ENCODE measurements around the gene FKRP. TPM values are rescaled to one million over a fixed set of nuclear protein-coding genes. Genes with fewer than 3 reads are reported as not detected.
"Not testable (repeated sequence)": the region's sequence is repeated elsewhere in the genome, so short reads cannot be mapped to it uniquely, and the experiment has no call there.

The FKRP gene
- total RNA-seq, 1 experiment from 2014 or later = 18.4 TPM

DNA sequence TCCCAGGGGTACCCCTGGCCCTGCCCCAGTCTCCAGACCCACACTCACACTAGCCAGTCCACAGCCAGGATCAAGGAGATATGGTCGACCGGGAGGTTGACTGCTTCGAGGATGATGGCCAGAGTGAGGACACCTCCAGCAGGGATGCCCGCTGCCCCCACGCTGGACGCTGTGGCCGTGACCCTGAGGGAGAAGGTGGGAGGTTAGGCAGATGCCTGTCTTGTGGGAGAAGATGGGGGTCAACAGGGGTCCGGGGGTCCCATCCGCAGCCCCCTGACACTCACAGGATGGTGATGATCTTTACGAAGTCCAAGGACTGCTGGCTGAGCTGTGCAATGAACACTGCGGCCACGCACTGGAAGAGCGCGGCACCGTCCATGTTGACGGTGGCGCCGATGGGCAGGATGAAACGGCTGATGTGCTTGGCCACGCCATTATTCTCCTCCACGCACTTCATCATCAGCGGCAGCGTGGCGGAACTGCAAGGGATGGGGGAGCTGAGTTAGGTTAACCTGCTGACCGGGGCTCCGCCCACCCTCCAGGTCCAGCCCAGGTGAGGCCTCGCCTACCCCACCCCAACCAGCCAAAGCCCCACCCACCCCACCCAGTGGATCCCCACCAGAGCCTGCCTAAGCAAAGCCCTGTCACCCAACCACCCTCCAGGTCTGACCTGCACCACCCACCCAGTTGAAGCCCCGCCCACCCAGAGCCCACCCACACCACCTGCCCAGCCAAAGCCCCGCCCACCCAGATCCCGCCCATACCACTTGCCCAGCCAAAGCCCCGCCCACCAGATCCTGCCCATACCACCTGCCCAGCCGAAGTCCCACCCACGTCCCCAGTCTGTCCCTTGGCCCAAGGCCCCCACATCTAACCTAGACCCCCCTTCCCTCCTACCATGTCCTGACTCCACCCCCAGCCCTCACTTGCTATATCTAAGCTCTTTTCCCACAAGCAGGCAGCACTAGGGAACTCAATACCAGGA is 31.4 kb downstream of the FKRP start:
- DNase-seq = peak; percentile 76
- H3K36me3 ChIP-seq (ENCODE audit: insufficient read depth, low read length) = peaks cover 34% of the 10 kb centered on the region
- H3K9me3 ChIP-seq (ENCODE audit: low read length) = no peaks in the 10 kb centered on the region
- H4K20me1 ChIP-seq (ENCODE audit: insufficient read depth, low read depth, low read length) = peaks cover 13% of the 10 kb centered on the region
- H2AFZ ChIP-seq (ENCODE audit: low read length) = no peak overlapping the region
- H3K79me2 ChIP-seq (ENCODE audit: low read length) = peaks cover 3% of the 10 kb centered on the region; the same call in 1 of the 2 replicates
- H3K9me2 ChIP-seq (replicated peaks; ENCODE audit: insufficient read depth, low read length) = no peaks in the 10 kb centered on the region
- no peaks in the 10 kb centered on the region for H3K27me3 ChIP-seq (ENCODE audit: low read length)
- no peak overlapping the region for H3K4me2 ChIP-seq (ENCODE audit: low read depth, low read length, poor library complexity, severe bottlenecking)
- no peak overlapping the region for H3K27ac ChIP-seq (ENCODE audit: low read length)
- no peaks in the 10 kb centered on the region for H3K4me1 ChIP-seq (ENCODE audit: low read length)
- H3K9ac ChIP-seq (ENCODE audit: low read length) = no peak overlapping the region
- H3K4me3 ChIP-seq (ENCODE audit: low read length) = no peak overlapping the region

DNA sequence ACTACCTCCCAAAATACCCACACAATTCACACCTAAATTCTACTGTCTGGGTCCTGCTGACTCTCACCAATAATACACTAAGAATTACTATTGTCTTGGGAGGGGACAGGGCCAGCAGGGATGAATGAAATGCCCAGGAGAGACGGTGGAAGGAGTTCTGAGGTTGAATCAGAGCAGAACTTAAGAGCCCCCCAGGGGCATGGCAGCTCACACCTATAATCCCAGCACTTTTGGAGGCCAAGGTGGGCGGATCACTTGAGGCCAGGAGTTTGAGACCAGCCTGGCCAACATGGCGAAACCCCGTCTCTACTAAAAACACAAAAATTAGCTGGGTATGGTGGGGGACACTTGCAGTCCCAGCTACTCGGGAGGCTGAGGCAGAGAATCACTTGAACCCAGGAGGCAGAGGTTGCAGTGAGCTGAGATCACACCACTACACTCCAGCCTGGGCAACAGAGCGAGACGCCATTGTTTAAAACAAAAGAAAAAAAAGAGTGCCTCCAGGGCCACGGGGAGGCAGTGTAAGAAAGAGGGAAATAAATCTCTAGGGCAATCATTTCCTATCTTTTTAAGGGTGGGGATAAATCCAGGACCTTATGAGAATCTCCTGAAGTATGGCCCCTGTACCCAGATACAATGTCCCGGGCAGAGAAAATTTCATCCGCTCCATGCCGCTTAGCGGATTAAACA is 32.2 kb downstream of the FKRP start:
- Histone ChIP-seq H3K79me2 (ENCODE audit: low read length) (peaks cover 10% of the 10 kb centered on the region), H3K36me3 (ENCODE audit: insufficient read depth, low read length) (peaks cover 43% of the 10 kb centered on the region), H4K20me1 (ENCODE audit: insufficient read depth, low read depth, low read length) (peaks cover 20% of the 10 kb centered on the region)
- H3K9me2 ChIP-seq (replicated peaks; ENCODE audit: insufficient read depth, low read length); H3K27me3 ChIP-seq (ENCODE audit: low read length); H3K27ac ChIP-seq (ENCODE audit: low read length); H3K4me2 ChIP-seq (ENCODE audit: low read depth, low read length, poor library complexity, severe bottlenecking); H3K9me3 ChIP-seq (ENCODE audit: low read length); H3K9ac ChIP-seq (ENCODE audit: low read length); H2AFZ ChIP-seq (ENCODE audit: low read length); H3K4me3 ChIP-seq (ENCODE audit: low read length); H3K4me1 ChIP-seq (ENCODE audit: low read length): not testable (repeated sequence)
- DNase-seq = peak; percentile 35

DNA sequence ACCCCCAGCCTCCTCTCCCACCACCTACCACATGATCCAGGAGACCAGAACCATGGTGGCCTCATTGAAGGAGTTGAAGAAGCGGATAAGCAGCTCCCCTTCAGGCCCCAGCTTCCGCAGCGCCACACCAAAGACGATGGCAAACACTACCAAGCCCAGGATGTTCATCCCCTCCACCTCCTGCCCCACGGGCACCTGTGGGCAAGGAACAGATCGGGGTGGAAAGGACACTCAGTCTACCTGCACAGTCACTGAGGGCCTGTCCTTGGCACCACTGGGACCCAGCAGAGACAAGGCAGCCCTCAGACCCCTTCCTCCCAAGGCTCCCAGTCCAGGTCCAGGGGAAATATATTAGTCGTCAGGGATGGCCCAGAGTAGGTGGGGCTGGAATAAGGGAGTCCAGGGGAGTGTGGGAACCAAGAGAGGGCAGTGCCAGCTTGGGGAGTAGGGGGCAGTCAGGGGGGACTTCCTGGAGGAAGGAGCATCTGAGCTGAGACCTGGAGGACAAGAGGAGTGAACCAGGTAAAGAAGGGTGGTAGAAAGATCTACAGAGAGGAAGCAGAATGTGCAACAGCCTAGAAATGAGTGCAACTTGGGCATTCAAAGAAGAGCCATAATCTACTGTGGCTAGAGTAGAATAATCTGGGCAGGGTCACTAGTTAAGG is 36.6 kb downstream of the FKRP start:
- Histone ChIP-seq H3K9me2 (replicated peaks; ENCODE audit: insufficient read depth, low read length) (no peaks in the 10 kb centered on the region), H3K27me3 (ENCODE audit: low read length) (no peaks in the 10 kb centered on the region), H3K27ac (ENCODE audit: low read length) (no peak overlapping the region), H3K4me3 (ENCODE audit: low read length) (no peak overlapping the region), H3K4me1 (ENCODE audit: low read length) (peaks cover 25% of the 10 kb centered on the region), H3K4me2 (ENCODE audit: low read depth, low read length, poor library complexity, severe bottlenecking) (no peak overlapping the region), H3K9ac (ENCODE audit: low read length) (no peak overlapping the region; the same call in 1 of the 2 replicates), H3K36me3 (ENCODE audit: insufficient read depth, low read length) (peaks cover 39% of the 10 kb centered on the region), H3K79me2 (ENCODE audit: low read length) (peaks cover 53% of the 10 kb centered on the region), H4K20me1 (ENCODE audit: insufficient read depth, low read depth, low read length) (peaks cover 48% of the 10 kb centered on the region), H3K9me3 (ENCODE audit: low read length) (no peaks in the 10 kb centered on the region), H2AFZ (ENCODE audit: low read length) (no peak overlapping the region)
- no peak for DNase-seq

DNA sequence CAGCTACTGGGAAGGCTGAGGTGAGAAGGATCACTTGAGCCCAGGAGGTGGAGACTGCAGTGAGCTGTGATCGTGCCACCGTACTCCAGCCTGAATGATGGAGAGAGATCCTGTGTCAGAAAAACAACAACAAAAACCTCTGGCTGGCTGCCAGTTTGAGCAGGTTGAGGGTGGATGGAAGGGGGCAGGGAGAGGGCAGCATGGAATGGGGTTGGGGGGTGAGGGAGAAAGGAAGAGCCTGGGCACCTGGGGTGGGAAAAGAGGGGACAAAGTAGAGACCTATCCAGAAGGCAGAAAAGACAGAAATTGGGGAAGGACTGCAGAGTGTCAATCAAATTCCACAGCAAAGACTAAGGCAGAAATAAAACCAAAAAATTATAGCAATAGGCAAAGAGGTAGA is 37.8 kb downstream of the FKRP start:
- H3K9ac ChIP-seq (ENCODE audit: low read length) = peak overlapping the region; percentile 87; the same call in 1 of the 2 replicates
- H4K20me1 ChIP-seq (ENCODE audit: insufficient read depth, low read depth, low read length) = peaks cover 47% of the 10 kb centered on the region
- H2AFZ ChIP-seq (ENCODE audit: low read length) = no peak overlapping the region
- no peaks in the 10 kb centered on the region for H3K9me2 ChIP-seq (replicated peaks; ENCODE audit: insufficient read depth, low read length)
- H3K4me3 ChIP-seq (ENCODE audit: low read length) = peak overlapping the region; percentile 92; the same call in 1 of the 2 replicates
- no peaks in the 10 kb centered on the region for H3K9me3 ChIP-seq (ENCODE audit: low read length)
- peaks cover 35% of the 10 kb centered on the region for H3K36me3 ChIP-seq (ENCODE audit: insufficient read depth, low read length)
- H3K79me2 ChIP-seq (ENCODE audit: low read length) = peaks cover 62% of the 10 kb centered on the region
- H3K27ac ChIP-seq (ENCODE audit: low read length) = peak overlapping the region; percentile 88
- peak; percentile 32 for DNase-seq
- H3K4me1 ChIP-seq (ENCODE audit: low read length) = peaks cover 26% of the 10 kb centered on the region
- no peaks in the 10 kb centered on the region for H3K27me3 ChIP-seq (ENCODE audit: low read length)
- peak overlapping the region; percentile 75 for H3K4me2 ChIP-seq (ENCODE audit: low read depth, low read length, poor library complexity, severe bottlenecking)

DNA sequence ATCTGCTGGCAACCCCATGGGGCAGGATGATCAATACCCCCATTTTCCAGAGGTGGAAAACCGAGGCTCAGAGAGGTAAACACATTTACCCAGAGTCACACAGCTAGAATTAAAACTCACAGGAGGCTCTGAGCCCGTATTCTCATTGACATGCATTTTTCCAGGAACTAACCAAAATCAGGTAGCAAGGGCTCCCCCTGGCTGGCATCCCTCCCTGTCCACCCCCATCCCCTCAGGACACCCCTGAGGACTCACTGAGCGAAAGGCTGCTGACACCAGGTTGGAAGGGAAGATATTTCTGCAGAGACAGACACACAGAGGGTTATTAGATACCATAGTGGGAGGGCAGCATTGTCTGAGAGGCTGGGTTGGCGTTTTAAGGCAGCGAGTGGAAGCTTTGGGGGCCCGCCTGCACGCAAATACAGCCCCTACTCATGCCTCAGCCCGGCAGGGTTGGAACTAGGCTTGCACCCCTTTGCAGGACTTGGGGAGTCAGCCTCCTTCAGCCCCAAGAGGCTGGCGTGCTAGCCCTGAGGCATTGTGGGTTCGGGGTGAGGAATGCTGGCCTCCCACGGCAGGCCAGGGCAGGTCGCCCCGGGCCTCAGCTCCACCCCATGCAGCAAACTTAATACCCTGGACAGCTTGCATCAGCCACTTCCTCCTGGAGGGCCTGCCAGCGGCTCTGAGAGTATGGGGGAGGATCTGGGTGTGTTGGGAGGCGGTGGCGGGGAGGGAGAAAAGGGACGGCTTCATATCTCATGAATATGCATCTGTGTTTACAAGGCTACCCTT is 38.6 kb downstream of the FKRP start:
- no peak overlapping the region for H2AFZ ChIP-seq (ENCODE audit: low read length)
- peaks cover 33% of the 10 kb centered on the region for H3K36me3 ChIP-seq (ENCODE audit: insufficient read depth, low read length)
- peaks cover 28% of the 10 kb centered on the region for H3K4me1 ChIP-seq (ENCODE audit: low read length)
- H4K20me1 ChIP-seq (ENCODE audit: insufficient read depth, low read depth, low read length) = peaks cover 44% of the 10 kb centered on the region
- H3K27me3 ChIP-seq (ENCODE audit: low read length) = no peaks in the 10 kb centered on the region
- H3K79me2 ChIP-seq (ENCODE audit: low read length) = peaks cover 62% of the 10 kb centered on the region
- H3K9ac ChIP-seq (ENCODE audit: low read length) = peak overlapping the region; percentile 87
- H3K27ac ChIP-seq (ENCODE audit: low read length) = peak overlapping the region; percentile 88
- H3K4me2 ChIP-seq (ENCODE audit: low read depth, low read length, poor library complexity, severe bottlenecking) = peak overlapping the region; percentile 75
- no peaks in the 10 kb centered on the region for H3K9me2 ChIP-seq (replicated peaks; ENCODE audit: insufficient read depth, low read length)
- H3K9me3 ChIP-seq (ENCODE audit: low read length) = no peaks in the 10 kb centered on the region
- DNase-seq = peak; percentile 80
- H3K4me3 ChIP-seq (ENCODE audit: low read length) = peak overlapping the region; percentile 92

DNA sequence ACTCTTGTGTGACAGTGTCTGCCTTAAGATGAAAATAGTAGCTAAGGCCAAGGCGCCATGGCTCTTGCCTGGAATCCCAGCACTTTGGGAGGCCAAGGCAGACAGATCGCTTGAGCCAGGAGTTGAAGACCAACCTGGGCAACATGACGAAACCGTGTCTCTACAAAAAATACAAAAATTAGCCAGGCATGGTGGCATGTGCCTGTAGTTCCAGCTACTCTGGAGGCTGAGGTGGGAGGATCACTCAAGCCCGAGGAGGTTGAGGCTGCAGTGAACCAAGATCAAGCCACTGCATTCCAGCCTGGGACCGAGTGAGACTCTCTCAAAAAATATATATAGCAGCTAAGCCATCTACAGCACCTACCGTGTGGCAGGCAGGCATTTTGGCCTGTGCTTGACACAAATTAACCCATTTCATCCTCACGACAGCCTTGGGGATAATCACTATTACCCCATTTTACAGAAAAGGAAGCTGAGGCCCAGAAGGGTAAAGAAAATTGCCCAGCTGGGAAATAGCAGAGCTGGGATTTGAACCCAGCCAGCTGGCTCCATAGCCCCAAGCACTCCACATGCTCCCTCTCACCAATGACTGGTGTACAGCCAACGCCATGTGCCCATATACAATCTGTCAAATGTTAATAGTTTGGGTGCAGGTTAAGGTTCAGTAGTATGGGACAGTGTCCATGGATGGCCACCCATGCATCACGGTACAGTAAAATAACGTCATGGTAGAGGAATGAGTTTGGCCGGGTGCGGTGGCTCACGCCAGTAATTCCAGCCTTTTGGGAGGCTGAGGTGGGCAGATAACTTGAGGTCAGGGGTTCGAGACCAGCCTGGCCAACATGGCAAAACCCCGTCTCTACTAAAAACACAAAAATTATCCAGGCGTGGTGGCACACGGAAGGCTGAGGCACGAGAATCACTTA is 39.5 kb downstream of the FKRP start:
- DNase-seq = peak; percentile 43
- Histone ChIP-seq H3K9me2 (replicated peaks; ENCODE audit: insufficient read depth, low read length) (no peaks in the 10 kb centered on the region), H3K79me2 (ENCODE audit: low read length) (peaks cover 62% of the 10 kb centered on the region), H3K27ac (ENCODE audit: low read length) (peak overlapping the region; percentile 88), H3K4me3 (ENCODE audit: low read length) (peak overlapping the region; percentile 92), H3K4me1 (ENCODE audit: low read length) (peaks cover 28% of the 10 kb centered on the region), H3K36me3 (ENCODE audit: insufficient read depth, low read length) (peaks cover 31% of the 10 kb centered on the region), H3K27me3 (ENCODE audit: low read length) (no peaks in the 10 kb centered on the region), H2AFZ (ENCODE audit: low read length) (no peak overlapping the region), H3K9ac (ENCODE audit: low read length) (peak overlapping the region; percentile 87), H3K9me3 (ENCODE audit: low read length) (no peaks in the 10 kb centered on the region), H3K4me2 (ENCODE audit: low read depth, low read length, poor library complexity, severe bottlenecking) (peak overlapping the region; percentile 75), H4K20me1 (ENCODE audit: insufficient read depth, low read depth, low read length) (peaks cover 44% of the 10 kb centered on the region)

DNA sequence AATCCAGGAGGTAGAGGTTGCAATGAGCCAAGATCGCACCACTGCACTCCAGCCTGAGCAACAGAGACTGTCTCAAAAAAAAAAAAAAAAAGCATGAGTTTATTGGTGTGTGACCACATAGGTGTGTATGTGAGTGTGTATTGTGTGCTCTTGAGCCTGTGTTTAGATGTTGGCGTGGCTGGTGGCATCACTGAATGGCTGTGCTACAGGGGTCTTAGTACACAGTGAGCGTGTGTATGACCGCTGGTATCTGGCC is 40.1 kb downstream of the FKRP start:
- Histone ChIP-seq H3K79me2 (ENCODE audit: low read length) (peaks cover 62% of the 10 kb centered on the region), H3K4me2 (ENCODE audit: low read depth, low read length, poor library complexity, severe bottlenecking) (peak overlapping the region; percentile 75), H4K20me1 (ENCODE audit: insufficient read depth, low read depth, low read length) (peaks cover 44% of the 10 kb centered on the region), H2AFZ (ENCODE audit: low read length) (no peak overlapping the region), H3K9me3 (ENCODE audit: low read length) (no peaks in the 10 kb centered on the region), H3K27me3 (ENCODE audit: low read length) (no peaks in the 10 kb centered on the region), H3K4me3 (ENCODE audit: low read length) (peak overlapping the region; percentile 92), H3K27ac (ENCODE audit: low read length) (peak overlapping the region; percentile 88), H3K9ac (ENCODE audit: low read length) (peak overlapping the region; percentile 87), H3K9me2 (replicated peaks; ENCODE audit: insufficient read depth, low read length) (no peaks in the 10 kb centered on the region), H3K36me3 (ENCODE audit: insufficient read depth, low read length) (peaks cover 31% of the 10 kb centered on the region), H3K4me1 (ENCODE audit: low read length) (peaks cover 28% of the 10 kb centered on the region)
- no peak for DNase-seq

Measured in Karpas-422 (cell line).